C4-2B (cell line): ENCODE measurements around the gene SETD2.

ENCODE experiments used
- CTCF ChIP-seq: fragments of 450-650 bp; conservative IDR thresholded peaks from 2 replicates; pipeline ENCODE4 v1.5.1; 2017; ENCODE audit warnings: mild to moderate bottlenecking
- ZFX ChIP-seq: fragments of 450-650 bp; IDR thresholded peaks from 2 replicates; pipeline ENCODE4 v1.6.1; 2017

DNA sequence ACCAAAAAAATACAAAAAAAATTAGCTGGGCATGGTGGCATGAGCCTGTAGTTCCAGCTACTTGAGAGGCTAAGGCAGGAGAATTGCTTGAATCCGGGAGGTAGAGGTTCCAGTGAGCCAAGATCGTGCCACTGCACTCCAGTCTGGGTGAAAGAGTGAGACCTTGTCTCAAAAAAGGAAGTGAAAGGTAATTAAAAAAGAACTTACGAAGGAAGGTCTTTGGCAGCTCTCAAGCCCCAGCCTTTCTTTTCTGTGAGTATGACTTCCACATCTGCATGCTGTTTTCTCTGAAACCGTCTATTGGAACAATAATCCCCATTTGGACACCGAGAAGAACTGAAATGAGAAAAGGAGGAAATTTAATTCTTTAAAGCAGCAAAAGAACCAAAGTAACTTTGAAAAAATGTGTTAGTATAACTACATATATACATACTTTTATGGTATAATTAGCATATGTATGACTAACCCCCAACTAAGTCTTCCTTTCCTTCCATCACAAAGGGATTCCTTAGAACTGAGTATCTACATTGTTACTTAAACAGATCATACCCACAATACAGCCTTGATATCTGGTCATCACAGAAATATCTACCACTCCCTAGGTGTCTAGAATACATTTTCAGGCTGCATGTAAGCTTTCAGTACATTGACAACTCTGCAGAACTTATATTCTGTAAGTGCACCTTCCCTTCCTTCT lies 50.1 kb downstream of the SETD2 start:
- TF ChIP-seq CTCF (no peak), ZFX (no peak)
